ENCODE measurements around the gene ERLEC1.
"Not testable (repeated sequence)": the region's sequence is repeated elsewhere in the genome, so short reads cannot be mapped to it uniquely, and the experiment has no call there.

Gene ERLEC1

DNA sequence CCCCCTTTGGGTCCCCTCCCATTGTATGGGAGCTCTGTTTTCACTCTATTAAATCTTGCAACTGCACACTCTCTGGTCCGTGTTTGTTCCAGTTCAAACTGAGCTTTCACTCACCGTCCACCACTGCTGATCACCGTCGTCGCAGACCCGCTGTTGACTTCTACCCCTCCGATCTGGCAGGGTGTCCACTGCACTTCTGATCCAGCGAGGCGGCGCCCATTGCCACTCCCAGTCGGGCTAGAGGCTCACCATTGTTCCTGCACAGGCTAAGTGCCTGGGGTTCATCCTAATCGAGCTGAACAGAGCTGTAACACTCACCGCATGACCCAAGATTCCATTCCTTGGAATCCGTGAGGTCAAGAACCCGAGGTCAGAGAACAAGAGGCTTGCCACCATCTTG is 30.2 kb upstream of the ERLEC1 start:
- Histone ChIP-seq H3K36me3 (ENCODE audit: insufficient read depth, low read length) (peaks cover 26% of the 10 kb centered on the region), H3K4me1 (ENCODE audit: insufficient read depth, low read length) (no peaks in the 10 kb centered on the region), H3K9ac (ENCODE audit: low read depth, low read length) (no peak overlapping the region), H3K79me2 (ENCODE audit: insufficient read depth, low read length) (no peaks in the 10 kb centered on the region), H3K9me3 (ENCODE audit: insufficient read depth, low read length, severe bottlenecking) (no peaks in the 10 kb centered on the region), H2AFZ (ENCODE audit: low read depth, low read length) (no peak overlapping the region), H3K4me3 (ENCODE audit: low read depth in 1 of 2, low read length in 2 of 2) (no peak overlapping the region), H3K27ac (ENCODE audit: low read length) (no peak overlapping the region), H3K27me3 (ENCODE audit: insufficient read depth, low read length, poor library complexity) (no peaks in the 10 kb centered on the region), H3K4me2 (ENCODE audit: insufficient read depth, low read length) (no peak overlapping the region), H4K20me1 (ENCODE audit: insufficient read depth, low read length) (no peaks in the 10 kb centered on the region)
- DNase-seq = no peak
- no peak for ATAC-seq (ENCODE audit: insufficient read depth, low read depth)
- TF ChIP-seq EZH2 (IDR thresholded peaks at IDR 0.05; ENCODE audit: borderline replicate concordance, low read depth, low read length, severe bottlenecking) (no peak), CTCF (IDR thresholded peaks at IDR 0.05; ENCODE audit: borderline replicate concordance, extremely low read depth, low read length, poor library complexity, severe bottlenecking) (no peak)

DNA sequence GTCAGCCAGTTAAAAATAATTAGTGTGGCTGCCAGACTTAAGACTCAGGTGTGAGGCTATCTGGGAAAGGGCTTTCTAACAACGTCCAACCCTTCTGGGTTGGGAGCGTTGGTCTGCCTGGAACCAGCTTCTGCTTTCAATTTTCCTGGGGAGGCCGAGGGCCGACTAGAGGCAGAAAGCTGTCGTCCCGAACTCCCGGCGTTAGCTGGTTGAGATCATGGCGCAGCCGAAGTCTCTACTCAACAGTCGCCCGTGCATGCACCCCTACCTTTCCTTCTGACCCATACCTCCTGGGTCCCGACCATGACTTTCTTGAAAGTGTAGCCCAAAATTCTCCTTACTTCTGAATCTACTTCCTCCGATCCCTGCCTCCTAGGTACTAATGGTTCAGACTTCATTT is 29.6 kb upstream of the ERLEC1 start:
- not testable (repeated sequence) for H3K4me3 ChIP-seq (ENCODE audit: low read depth in 1 of 2, low read length in 2 of 2); H3K27me3 ChIP-seq (ENCODE audit: insufficient read depth, low read length, poor library complexity); ATAC-seq (ENCODE audit: insufficient read depth, low read depth); DNase-seq; H3K4me2 ChIP-seq (ENCODE audit: insufficient read depth, low read length); H3K4me1 ChIP-seq (ENCODE audit: insufficient read depth, low read length); H3K9me3 ChIP-seq (ENCODE audit: insufficient read depth, low read length, severe bottlenecking); H3K79me2 ChIP-seq (ENCODE audit: insufficient read depth, low read length); H4K20me1 ChIP-seq (ENCODE audit: insufficient read depth, low read length); H3K9ac ChIP-seq (ENCODE audit: low read depth, low read length); H2AFZ ChIP-seq (ENCODE audit: low read depth, low read length); H3K27ac ChIP-seq (ENCODE audit: low read length)
- peaks cover 32% of the 10 kb centered on the region for H3K36me3 ChIP-seq (ENCODE audit: insufficient read depth, low read length)

DNA sequence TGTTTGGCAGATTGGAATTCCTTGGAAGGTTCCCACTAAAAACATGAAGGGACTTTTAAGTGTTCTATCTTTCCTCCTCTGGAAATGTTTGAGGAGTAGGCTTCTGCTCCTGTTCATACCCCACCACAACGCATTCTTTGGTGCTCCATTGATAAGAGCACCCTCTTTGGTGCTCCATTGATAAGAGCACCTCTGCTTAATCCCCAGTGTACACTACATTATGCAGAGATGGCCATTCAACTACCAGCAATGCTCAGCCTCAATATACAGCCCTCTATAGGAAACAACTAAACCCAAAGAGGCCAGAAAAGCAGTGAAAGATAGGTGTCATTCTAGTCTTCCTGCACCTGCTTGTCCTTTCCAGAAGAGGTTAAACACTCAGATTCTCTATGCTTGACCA is 21.1 kb upstream of the ERLEC1 start:
- Histone ChIP-seq H3K27me3 (ENCODE audit: insufficient read depth, low read length, poor library complexity) (no peaks in the 10 kb centered on the region), H3K27ac (ENCODE audit: low read length) (no peak overlapping the region), H3K4me3 (ENCODE audit: low read depth in 1 of 2, low read length in 2 of 2) (no peak overlapping the region), H3K9me3 (ENCODE audit: insufficient read depth, low read length, severe bottlenecking) (no peaks in the 10 kb centered on the region), H2AFZ (ENCODE audit: low read depth, low read length) (no peak overlapping the region), H3K36me3 (ENCODE audit: insufficient read depth, low read length) (peaks cover 47% of the 10 kb centered on the region), H3K79me2 (ENCODE audit: insufficient read depth, low read length) (peaks cover 51% of the 10 kb centered on the region), H3K4me2 (ENCODE audit: insufficient read depth, low read length) (no peak overlapping the region), H4K20me1 (ENCODE audit: insufficient read depth, low read length) (no peaks in the 10 kb centered on the region; the same call in 1 of the 2 replicates), H3K4me1 (ENCODE audit: insufficient read depth, low read length) (peaks cover 33% of the 10 kb centered on the region), H3K9ac (ENCODE audit: low read depth, low read length) (no peak overlapping the region)
- DNase-seq = no peak
- no peak for ATAC-seq (ENCODE audit: insufficient read depth, low read depth)
- TF ChIP-seq EZH2 (IDR thresholded peaks at IDR 0.05; ENCODE audit: borderline replicate concordance, low read depth, low read length, severe bottlenecking) (no peak), CTCF (IDR thresholded peaks at IDR 0.05; ENCODE audit: borderline replicate concordance, extremely low read depth, low read length, poor library complexity, severe bottlenecking) (no peak)

GRCh38 chr2:53767405-53768241 is 19.2 kb upstream of the ERLEC1 start, which contains the start of gene CHAC2:
Gene CHAC2 (plus strand): TSS chr2:53767804. CDS start chr2:53767887, 83 bp downstream.
- Histone ChIP-seq H3K4me3 (ENCODE audit: low read depth in 1 of 2, low read length in 2 of 2) (peak within 1 kb of the TSS; percentile 68 to 84), H3K9me3 (ENCODE audit: insufficient read depth, low read length, severe bottlenecking) (no peaks in the 10 kb centered on the region), H3K4me1 (ENCODE audit: insufficient read depth, low read length) (peaks cover 38% of the 10 kb centered on the region), H2AFZ (ENCODE audit: low read depth, low read length) (peak within 1 kb of the TSS; percentile 97), H3K9ac (ENCODE audit: low read depth, low read length) (peak within 1 kb of the TSS; percentile 92), H3K27ac (ENCODE audit: low read length) (peak within 1 kb of the TSS; percentile 95), H3K36me3 (ENCODE audit: insufficient read depth, low read length) (peaks cover 35% of the 10 kb centered on the region), H4K20me1 (ENCODE audit: insufficient read depth, low read length) (no peaks in the 10 kb centered on the region; the same call in 1 of the 2 replicates), H3K27me3 (ENCODE audit: insufficient read depth, low read length, poor library complexity) (no peaks in the 10 kb centered on the region), H3K4me2 (ENCODE audit: insufficient read depth, low read length) (peak within 1 kb of the TSS; percentile 91), H3K79me2 (ENCODE audit: insufficient read depth, low read length) (peaks cover 68% of the 10 kb centered on the region)
- peak; percentile 18 for TF ChIP-seq CTCF (IDR thresholded peaks at IDR 0.05; ENCODE audit: borderline replicate concordance, extremely low read depth, low read length, poor library complexity, severe bottlenecking)
- no peak for TF ChIP-seq EZH2 (IDR thresholded peaks at IDR 0.05; ENCODE audit: borderline replicate concordance, low read depth, low read length, severe bottlenecking)
- DNase-seq (peak; percentile 87), ATAC-seq (ENCODE audit: insufficient read depth, low read depth) (peak; percentile 92)
